Measurements from ENCODE around the gene GJB6.

GJB6 gene

GRCh38 chr13:20193162-20193906 lies 38.8 kb downstream of the GJB6 start:
- no peaks in the 10 kb centered on the region for H3K79me1 ChIP-seq (ENCODE audit: low read length)
- H2AFZ ChIP-seq (ENCODE audit: insufficient read depth, low read length, poor library complexity) = peak overlapping the region; percentile 17
- no CpG with 5 or more reads among the region's 53 CpGs for WGBS (ENCODE audit: extremely low coverage, insufficient coverage, insufficient read length)
- H3K4me3 ChIP-seq (ENCODE audit: low read depth, low read length) = no peak overlapping the region
- H2AK5ac ChIP-seq (ENCODE audit: low read length) = no peak overlapping the region
- H3K27me3 ChIP-seq (ENCODE audit: insufficient read depth, low read length) = peaks cover 26% of the 10 kb centered on the region
- H3K9me3 ChIP-seq (ENCODE audit: insufficient read depth, low read depth, low read length) = no peaks in the 10 kb centered on the region
- H4K91ac ChIP-seq (ENCODE audit: low read depth, low read length) = no peak overlapping the region
- H3K79me2 ChIP-seq (ENCODE audit: control insufficient read depth, insufficient read depth, low read length, poor library complexity) = no peaks in the 10 kb centered on the region
- no peaks in the 10 kb centered on the region for H3K36me3 ChIP-seq (ENCODE audit: control insufficient read depth in 1 of 2, insufficient read depth in 2 of 2, low read length in 2 of 2)
- H2BK120ac ChIP-seq (ENCODE audit: insufficient read depth, low read length, poor library complexity) = no peak overlapping the region
- H3K14ac ChIP-seq (ENCODE audit: low read length) = no peak overlapping the region
- no peak overlapping the region for H2BK12ac ChIP-seq (ENCODE audit: low read length)
- no peak overlapping the region for H4K12ac ChIP-seq (ENCODE audit: low read depth, low read length)
- no peak for DNase-seq
- H2BK5ac ChIP-seq (ENCODE audit: low read depth, low read length, poor library complexity) = no peak overlapping the region
- no peak overlapping the region for H3K18ac ChIP-seq (ENCODE audit: low read length)
- H4K8ac ChIP-seq (ENCODE audit: low read depth, low read length) = no peak overlapping the region
- H3K4me2 ChIP-seq (ENCODE audit: low read length) = peak overlapping the region; percentile 98
- no peak overlapping the region for H3K4ac ChIP-seq (ENCODE audit: low read depth, low read length)
- peaks cover 0 to 10% of the 10 kb centered on the region in 2 experiments for H3K4me1 ChIP-seq (ENCODE audit: control insufficient read depth in 1 of 2, insufficient read depth in 2 of 2, low read length in 2 of 2)
- H3K9ac ChIP-seq (ENCODE audit: low read length) = no peak overlapping the region
- H3K23ac ChIP-seq (ENCODE audit: low read length) = no peak overlapping the region
- no peak overlapping the region for H3K27ac ChIP-seq (ENCODE audit: low read depth, low read length)

GRCh38 chr13:20192836-20193161 lies 39.3 kb downstream of the GJB6 start, which contains the start of gene GJB2:
Gene GJB2 (minus strand): TSS chr13:20192938. CDS start chr13:20189581, 3,357 bp downstream.
- H3K14ac ChIP-seq (ENCODE audit: low read length) = no peak within 1 kb of the TSS

GRCh38 chr13:20192158-20192835 lies 39.8 kb downstream of the GJB6 start:
- peak; percentile 20 to 68 for DNase-seq
- WGBS (ENCODE audit: extremely low coverage, insufficient coverage, insufficient read length) = no CpG with 5 or more reads among the region's 73 CpGs
- no peak overlapping the region for H3K27ac ChIP-seq (ENCODE audit: low read depth, low read length)

More at GRCh38 chr13:20192836-20193161, 39.3 kb downstream of the GJB6 start, which contains the start of gene GJB2:
- no peak within 1 kb of the TSS for H2BK120ac ChIP-seq (ENCODE audit: insufficient read depth, low read length, poor library complexity)
- H3K4ac ChIP-seq (ENCODE audit: low read depth, low read length) = no peak within 1 kb of the TSS
- H3K9me3 ChIP-seq (ENCODE audit: insufficient read depth, low read depth, low read length) = no peaks in the 10 kb centered on the region
- H2BK12ac ChIP-seq (ENCODE audit: low read length) = no peak within 1 kb of the TSS
- no peak within 1 kb of the TSS for H2AK5ac ChIP-seq (ENCODE audit: low read length)
- peaks cover 26% of the 10 kb centered on the region for H3K27me3 ChIP-seq (ENCODE audit: insufficient read depth, low read length)
- peak within 1 kb of the TSS; percentile 98 for H3K4me2 ChIP-seq (ENCODE audit: low read length)
- H3K4me3 ChIP-seq (ENCODE audit: low read depth, low read length) = peak within 1 kb of the TSS; percentile 64
- WGBS (ENCODE audit: extremely low coverage, insufficient coverage, insufficient read length) = no CpG with 5 or more reads among the region's 39 CpGs
- H2AFZ ChIP-seq (ENCODE audit: insufficient read depth, low read length, poor library complexity) = peak within 1 kb of the TSS; percentile 37
- H2BK5ac ChIP-seq (ENCODE audit: low read depth, low read length, poor library complexity) = no peak within 1 kb of the TSS
- DNase-seq = no peak
- H3K79me1 ChIP-seq (ENCODE audit: low read length) = no peaks in the 10 kb centered on the region
- H3K4me1 ChIP-seq (ENCODE audit: control insufficient read depth in 1 of 2, insufficient read depth in 2 of 2, low read length in 2 of 2) = peaks cover 0 to 10% of the 10 kb centered on the region in 2 experiments
- no peak within 1 kb of the TSS for H4K91ac ChIP-seq (ENCODE audit: low read depth, low read length)
- no peak within 1 kb of the TSS for H3K27ac ChIP-seq (ENCODE audit: low read depth, low read length)
- no peak within 1 kb of the TSS for H4K8ac ChIP-seq (ENCODE audit: low read depth, low read length)
- no peak within 1 kb of the TSS for H3K18ac ChIP-seq (ENCODE audit: low read length)
- H3K79me2 ChIP-seq (ENCODE audit: control insufficient read depth, insufficient read depth, low read length, poor library complexity) = no peaks in the 10 kb centered on the region
- H3K23ac ChIP-seq (ENCODE audit: low read length) = no peak within 1 kb of the TSS
- no peak within 1 kb of the TSS for H3K9ac ChIP-seq (ENCODE audit: low read length)
- H4K12ac ChIP-seq (ENCODE audit: low read depth, low read length) = no peak within 1 kb of the TSS
- H3K36me3 ChIP-seq (ENCODE audit: control insufficient read depth in 1 of 2, insufficient read depth in 2 of 2, low read length in 2 of 2) = no peaks in the 10 kb centered on the region

GRCh38 chr13:20191311-20192157 lies 40.6 kb downstream of the GJB6 start:
- Histone ChIP-seq H2AFZ (ENCODE audit: insufficient read depth, low read length, poor library complexity) (no peak overlapping the region), H4K91ac (ENCODE audit: low read depth, low read length) (no peak overlapping the region), H2BK12ac (ENCODE audit: low read length) (no peak overlapping the region), H3K27me3 (ENCODE audit: insufficient read depth, low read length) (peaks cover 26% of the 10 kb centered on the region), H3K23ac (ENCODE audit: low read length) (no peak overlapping the region), H3K4ac (ENCODE audit: low read depth, low read length) (no peak overlapping the region), H3K27ac (ENCODE audit: low read depth, low read length) (no peak overlapping the region), H3K36me3 (ENCODE audit: control insufficient read depth in 1 of 2, insufficient read depth in 2 of 2, low read length in 2 of 2) (no peaks in the 10 kb centered on the region), H4K12ac (ENCODE audit: low read depth, low read length) (no peak overlapping the region), H3K9me3 (ENCODE audit: insufficient read depth, low read depth, low read length) (no peaks in the 10 kb centered on the region), H2BK5ac (ENCODE audit: low read depth, low read length, poor library complexity) (no peak overlapping the region), H3K14ac (ENCODE audit: low read length) (no peak overlapping the region), H3K9ac (ENCODE audit: low read length) (no peak overlapping the region), H3K4me2 (ENCODE audit: low read length) (peak overlapping the region; percentile 98), H3K79me1 (ENCODE audit: low read length) (no peaks in the 10 kb centered on the region), H3K79me2 (ENCODE audit: control insufficient read depth, insufficient read depth, low read length, poor library complexity) (no peaks in the 10 kb centered on the region), H3K18ac (ENCODE audit: low read length) (no peak overlapping the region), H4K8ac (ENCODE audit: low read depth, low read length) (no peak overlapping the region), H2AK5ac (ENCODE audit: low read length) (no peak overlapping the region), H3K4me3 (ENCODE audit: low read depth, low read length) (peak overlapping the region; percentile 10), H3K4me1 (ENCODE audit: control insufficient read depth in 1 of 2, insufficient read depth in 2 of 2, low read length in 2 of 2) (peaks cover 0 to 10% of the 10 kb centered on the region in 2 experiments), H2BK120ac (ENCODE audit: insufficient read depth, low read length, poor library complexity) (no peak overlapping the region)
- WGBS (ENCODE audit: extremely low coverage, insufficient coverage, insufficient read length) = no CpG with 5 or more reads among the region's 24 CpGs
- peak; percentile 13 to 42 for DNase-seq

More at GRCh38 chr13:20192158-20192835, 39.8 kb downstream of the GJB6 start:
- H2BK12ac ChIP-seq (ENCODE audit: low read length) = no peak overlapping the region
- H3K9me3 ChIP-seq (ENCODE audit: insufficient read depth, low read depth, low read length) = no peaks in the 10 kb centered on the region
- peak overlapping the region; percentile 64 for H3K4me3 ChIP-seq (ENCODE audit: low read depth, low read length)
- no peak overlapping the region for H3K18ac ChIP-seq (ENCODE audit: low read length)
- H3K4ac ChIP-seq (ENCODE audit: low read depth, low read length) = no peak overlapping the region
- H4K91ac ChIP-seq (ENCODE audit: low read depth, low read length) = no peak overlapping the region
- no peak overlapping the region for H2AK5ac ChIP-seq (ENCODE audit: low read length)
- H3K4me1 ChIP-seq (ENCODE audit: control insufficient read depth in 1 of 2, insufficient read depth in 2 of 2, low read length in 2 of 2) = peaks cover 0 to 10% of the 10 kb centered on the region in 2 experiments
- no peaks in the 10 kb centered on the region for H3K79me1 ChIP-seq (ENCODE audit: low read length)
- no peak overlapping the region for H3K9ac ChIP-seq (ENCODE audit: low read length)
- peak overlapping the region; percentile 37 for H2AFZ ChIP-seq (ENCODE audit: insufficient read depth, low read length, poor library complexity)
- no peak overlapping the region for H3K14ac ChIP-seq (ENCODE audit: low read length)
- peak overlapping the region; percentile 98 for H3K4me2 ChIP-seq (ENCODE audit: low read length)
- H2BK5ac ChIP-seq (ENCODE audit: low read depth, low read length, poor library complexity) = no peak overlapping the region
- no peak overlapping the region for H3K23ac ChIP-seq (ENCODE audit: low read length)
- H4K12ac ChIP-seq (ENCODE audit: low read depth, low read length) = no peak overlapping the region
- H3K36me3 ChIP-seq (ENCODE audit: control insufficient read depth in 1 of 2, insufficient read depth in 2 of 2, low read length in 2 of 2) = no peaks in the 10 kb centered on the region
- no peak overlapping the region for H4K8ac ChIP-seq (ENCODE audit: low read depth, low read length)
- H2BK120ac ChIP-seq (ENCODE audit: insufficient read depth, low read length, poor library complexity) = no peak overlapping the region
- H3K79me2 ChIP-seq (ENCODE audit: control insufficient read depth, insufficient read depth, low read length, poor library complexity) = no peaks in the 10 kb centered on the region
- H3K27me3 ChIP-seq (ENCODE audit: insufficient read depth, low read length) = peaks cover 26% of the 10 kb centered on the region
